ENCODE data around the gene NFE2L1.

DNA sequence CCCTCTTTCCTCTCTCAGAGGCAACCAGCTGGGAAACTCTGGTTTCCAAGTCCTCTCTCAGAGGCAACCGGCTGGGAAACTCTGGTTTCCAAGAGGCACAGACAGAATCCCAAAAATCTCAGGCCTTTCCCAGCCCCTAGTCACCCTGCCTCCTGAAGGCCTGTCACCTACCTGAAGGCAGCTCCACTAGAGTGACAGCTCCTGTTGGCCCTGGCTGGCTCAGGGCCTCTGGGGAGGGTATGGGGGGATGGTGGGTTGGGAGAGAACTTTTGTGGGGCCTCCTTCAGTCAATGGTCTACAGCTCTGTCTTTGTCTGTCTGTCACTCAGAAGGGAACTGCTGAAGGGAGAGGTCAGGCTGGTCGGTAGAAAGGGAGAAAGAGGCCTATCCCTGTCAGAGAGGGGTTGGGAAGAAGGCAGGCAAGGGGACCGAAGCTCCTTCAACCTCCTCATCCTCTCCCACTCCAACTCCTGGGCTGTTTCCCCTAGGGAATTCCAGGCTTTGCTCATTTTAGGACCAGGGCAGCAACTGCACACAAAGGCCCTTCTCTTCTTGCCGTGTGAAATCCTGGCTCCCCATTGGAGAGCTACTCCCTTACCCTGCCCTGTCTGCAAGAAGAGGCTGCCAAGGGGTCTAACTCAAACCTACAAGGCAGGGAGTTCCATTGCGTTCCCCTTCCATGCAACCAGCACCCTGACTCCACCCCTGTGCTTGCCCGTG, 34.1 kb upstream of the NFE2L1 start:
- no peak for TF ChIP-seq EP300 (IDR thresholded peaks at IDR 0.05; ENCODE audit: low read depth)
- TF ChIP-seq, protein P1, sequence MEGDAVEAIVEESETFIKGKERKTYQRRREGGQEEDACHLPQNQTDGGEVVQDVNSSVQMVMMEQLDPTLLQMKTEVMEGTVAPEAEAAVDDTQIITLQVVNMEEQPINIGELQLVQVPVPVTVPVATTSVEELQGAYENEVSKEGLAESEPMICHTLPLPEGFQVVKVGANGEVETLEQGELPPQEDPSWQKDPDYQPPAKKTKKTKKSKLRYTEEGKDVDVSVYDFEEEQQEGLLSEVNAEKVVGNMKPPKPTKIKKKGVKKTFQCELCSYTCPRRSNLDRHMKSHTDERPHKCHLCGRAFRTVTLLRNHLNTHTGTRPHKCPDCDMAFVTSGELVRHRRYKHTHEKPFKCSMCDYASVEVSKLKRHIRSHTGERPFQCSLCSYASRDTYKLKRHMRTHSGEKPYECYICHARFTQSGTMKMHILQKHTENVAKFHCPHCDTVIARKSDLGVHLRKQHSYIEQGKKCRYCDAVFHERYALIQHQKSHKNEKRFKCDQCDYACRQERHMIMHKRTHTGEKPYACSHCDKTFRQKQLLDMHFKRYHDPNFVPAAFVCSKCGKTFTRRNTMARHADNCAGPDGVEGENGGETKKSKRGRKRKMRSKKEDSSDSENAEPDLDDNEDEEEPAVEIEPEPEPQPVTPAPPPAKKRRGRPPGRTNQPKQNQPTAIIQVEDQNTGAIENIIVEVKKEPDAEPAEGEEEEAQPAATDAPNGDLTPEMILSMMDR (IDR thresholded peaks at IDR 0.05): no peak
- no peak for TF ChIP-seq POLR2A (IDR thresholded peaks at IDR 0.05)
- no peak for TF ChIP-seq POLR2AphosphoS5 (IDR thresholded peaks at IDR 0.05)
